MM.1S (cell line): Measurements from ENCODE around the gene IPO9.

Source experiments
- EZH2 ChIP-seq: fragments of 300-600 bp; sonication (generic); optimal IDR thresholded peaks from 2 replicates; pipeline ENCODE3; 2017; ENCODE audit warnings: low read depth, mild to moderate bottlenecking, antibody characterized with exemption, low read length, mixed read lengths
- EZH2phosphoT487 ChIP-seq: fragments of 300-600 bp; sonication (generic); IDR thresholded peaks from 2 replicates; pipeline ENCODE4 v1.6.1; 2018; ENCODE audit warnings: antibody characterized with exemption, low read length
- TF ChIP-seq, protein P1 (sequence below): fragments of 300-600 bp; sonication (generic); IDR thresholded peaks from 2 replicates; pipeline ENCODE4 v1.5.1; 2016; ENCODE audit warnings: antibody characterized with exemption, low read length, mixed read lengths

DNA sequence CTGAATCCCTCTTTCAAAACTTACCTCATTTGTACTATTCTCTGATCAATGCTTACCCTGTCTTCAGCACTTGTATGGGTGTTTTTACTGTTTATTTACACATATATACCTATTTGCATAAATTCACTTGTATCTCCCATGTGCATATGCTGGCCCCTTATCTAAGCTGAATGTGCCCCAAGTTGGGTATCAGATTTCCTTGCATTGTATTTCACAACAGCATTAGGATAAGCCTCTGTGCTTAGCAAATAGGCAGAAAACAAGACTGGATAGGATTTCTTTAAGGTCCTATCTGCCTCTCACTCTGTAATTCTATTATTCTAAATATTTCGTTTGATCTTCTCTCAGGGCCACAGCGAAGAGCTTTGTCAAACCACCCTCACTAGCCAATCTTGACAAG is 45.9 kb upstream of the IPO9 start:
- TF ChIP-seq, protein P1, sequence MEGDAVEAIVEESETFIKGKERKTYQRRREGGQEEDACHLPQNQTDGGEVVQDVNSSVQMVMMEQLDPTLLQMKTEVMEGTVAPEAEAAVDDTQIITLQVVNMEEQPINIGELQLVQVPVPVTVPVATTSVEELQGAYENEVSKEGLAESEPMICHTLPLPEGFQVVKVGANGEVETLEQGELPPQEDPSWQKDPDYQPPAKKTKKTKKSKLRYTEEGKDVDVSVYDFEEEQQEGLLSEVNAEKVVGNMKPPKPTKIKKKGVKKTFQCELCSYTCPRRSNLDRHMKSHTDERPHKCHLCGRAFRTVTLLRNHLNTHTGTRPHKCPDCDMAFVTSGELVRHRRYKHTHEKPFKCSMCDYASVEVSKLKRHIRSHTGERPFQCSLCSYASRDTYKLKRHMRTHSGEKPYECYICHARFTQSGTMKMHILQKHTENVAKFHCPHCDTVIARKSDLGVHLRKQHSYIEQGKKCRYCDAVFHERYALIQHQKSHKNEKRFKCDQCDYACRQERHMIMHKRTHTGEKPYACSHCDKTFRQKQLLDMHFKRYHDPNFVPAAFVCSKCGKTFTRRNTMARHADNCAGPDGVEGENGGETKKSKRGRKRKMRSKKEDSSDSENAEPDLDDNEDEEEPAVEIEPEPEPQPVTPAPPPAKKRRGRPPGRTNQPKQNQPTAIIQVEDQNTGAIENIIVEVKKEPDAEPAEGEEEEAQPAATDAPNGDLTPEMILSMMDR = no peak
- TF ChIP-seq EZH2 (no peak), EZH2phosphoT487 (no peak)
